MM.1S (cell line): ENCODE data around the gene PRXL2C.

Experiments
- EZH2 ChIP-seq: fragments of 300-600 bp; sonication (generic); optimal IDR thresholded peaks from 2 replicates; pipeline ENCODE3; 2017; ENCODE audit warnings: low read depth, mild to moderate bottlenecking, antibody characterized with exemption, low read length, mixed read lengths
- EZH2phosphoT487 ChIP-seq: fragments of 300-600 bp; sonication (generic); IDR thresholded peaks from 2 replicates; pipeline ENCODE4 v1.6.1; 2018; ENCODE audit warnings: antibody characterized with exemption, low read length
- TF ChIP-seq, protein P1 (sequence below): fragments of 300-600 bp; sonication (generic); IDR thresholded peaks from 2 replicates; pipeline ENCODE4 v1.5.1; 2016; ENCODE audit warnings: antibody characterized with exemption, low read length, mixed read lengths

DNA sequence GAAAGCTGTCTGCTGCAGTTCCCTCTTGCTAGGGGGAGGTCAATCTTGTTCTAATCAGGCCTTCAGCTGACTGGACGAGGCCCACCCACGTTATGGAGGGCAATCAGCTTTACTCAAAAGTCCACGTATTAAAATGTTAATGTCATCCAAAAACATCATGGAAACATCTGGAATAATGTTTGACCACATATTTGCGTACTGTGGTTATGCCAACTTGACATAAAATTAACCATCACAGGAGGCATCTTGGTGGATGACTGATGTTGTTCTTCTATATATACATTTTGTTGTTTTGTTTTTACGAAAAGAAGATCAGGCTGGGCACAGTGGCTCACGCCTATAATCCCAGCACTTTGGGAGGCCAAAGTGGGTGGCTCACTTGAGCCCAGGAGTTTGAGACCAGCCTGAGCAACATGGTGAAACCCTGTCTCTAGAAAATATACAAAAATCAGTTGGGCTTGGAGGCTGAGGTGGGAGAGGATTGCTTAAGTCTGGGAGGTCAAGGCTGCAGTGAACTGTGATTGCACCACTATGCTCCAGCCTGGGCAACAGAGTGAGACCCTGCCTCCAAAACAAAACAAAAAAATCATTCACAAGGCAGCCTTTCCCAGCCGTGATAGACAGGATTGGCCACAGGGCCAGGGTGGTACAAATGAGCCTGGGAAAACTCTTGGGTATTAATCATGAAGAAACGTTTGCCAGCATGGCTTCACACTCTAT lies 33.8 kb upstream of the PRXL2C start:
- TF ChIP-seq, protein P1, sequence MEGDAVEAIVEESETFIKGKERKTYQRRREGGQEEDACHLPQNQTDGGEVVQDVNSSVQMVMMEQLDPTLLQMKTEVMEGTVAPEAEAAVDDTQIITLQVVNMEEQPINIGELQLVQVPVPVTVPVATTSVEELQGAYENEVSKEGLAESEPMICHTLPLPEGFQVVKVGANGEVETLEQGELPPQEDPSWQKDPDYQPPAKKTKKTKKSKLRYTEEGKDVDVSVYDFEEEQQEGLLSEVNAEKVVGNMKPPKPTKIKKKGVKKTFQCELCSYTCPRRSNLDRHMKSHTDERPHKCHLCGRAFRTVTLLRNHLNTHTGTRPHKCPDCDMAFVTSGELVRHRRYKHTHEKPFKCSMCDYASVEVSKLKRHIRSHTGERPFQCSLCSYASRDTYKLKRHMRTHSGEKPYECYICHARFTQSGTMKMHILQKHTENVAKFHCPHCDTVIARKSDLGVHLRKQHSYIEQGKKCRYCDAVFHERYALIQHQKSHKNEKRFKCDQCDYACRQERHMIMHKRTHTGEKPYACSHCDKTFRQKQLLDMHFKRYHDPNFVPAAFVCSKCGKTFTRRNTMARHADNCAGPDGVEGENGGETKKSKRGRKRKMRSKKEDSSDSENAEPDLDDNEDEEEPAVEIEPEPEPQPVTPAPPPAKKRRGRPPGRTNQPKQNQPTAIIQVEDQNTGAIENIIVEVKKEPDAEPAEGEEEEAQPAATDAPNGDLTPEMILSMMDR = no peak
- no peak for TF ChIP-seq EZH2phosphoT487
- no peak for TF ChIP-seq EZH2
